Prostate gland (tissue), 2 donors: ENCODE results near the gene CHMP5. TPM values are rescaled to one million over a fixed set of nuclear protein-coding genes. Genes with fewer than 3 reads are reported as not detected.

Source experiments
- DNase-seq: peaks from one replicate; pipeline ENCODE4 v3.0.0-alpha.2; 2019; ENCODE audit warnings: low spot score
- H3K27ac ChIP-seq, 2 donors: fragments of 200-600 bp; sonication (generic); 2 replicates each; pipeline ENCODE4 v1.5.1; 2017 to 2019
- H3K27me3 ChIP-seq: fragments of 200-600 bp; sonication (generic); replicated peaks from 2 replicates; pipeline ENCODE4 v1.5.1; 2019; ENCODE audit not compliant: insufficient read depth
- H3K36me3 ChIP-seq, 2 donors: fragments of 200-600 bp; sonication (generic); 1 replicate in 1 of 2; 2 replicates in 1 of 2; pipeline versions ENCODE4 v1.5.1 to v1.8.1; 2017 to 2019
- H3K4me1 ChIP-seq: fragments of 200-600 bp; sonication (generic); replicated peaks from 2 replicates; pipeline ENCODE4 v1.5.1; 2019
- H3K4me3 ChIP-seq, 2 donors: fragments of 200-600 bp; sonication (generic); 2 replicates each; pipeline ENCODE4 v1.5.1; 2017 to 2019
- H3K9me3 ChIP-seq: fragments of 200-600 bp; sonication (generic); 2 replicates; pipeline ENCODE4 v1.5.1; 2017
- CTCF ChIP-seq, 4 experiments: fragments of 200-600 bp in 2 of 4; fragments of 450-650 bp in 2 of 4; sonication (generic) in 2 of 4; IDR thresholded peaks; 1 replicate in 3 of 4; 2 replicates in 1 of 4; pipeline ENCODE4 v1.5.1; 2016 to 2019; ENCODE audit warnings: antibody characterized with exemption in 4 of 4, mild to moderate bottlenecking in 2 of 4, moderate library complexity in 2 of 4
- POLR2A ChIP-seq: fragments of 450-650 bp; IDR thresholded peaks from one replicate; pipeline ENCODE4 v1.6.1; 2016; ENCODE audit warnings: antibody characterized with exemption, mild to moderate bottlenecking
- POLR2AphosphoS5 ChIP-seq: sonication (generic); formaldehyde crosslinking; IDR thresholded peaks from one replicate; pipeline ENCODE4 v1.6.1; 2017; ENCODE audit warnings: antibody characterized with exemption
- WGBS: methylation state at CpG from one replicate; pipeline ENCODE4 v1.1.5; 2018; 5-methylcytosine and 5-hydroxymethylcytosine counted together
- intact Hi-C: fragments of 100-400 bp; cut with DNase I; formaldehyde crosslinking; loops from one replicate; pipeline ENCODE4 v1.14.2; 2022
- total RNA-seq, 2 donors: library from RNA; depleted of rRNA; stranded (reverse); fragments of >200 nt; gene quantifications; one replicate each; pipeline ENCODE4 v1.1.0, GENCODE V29; 2016

The CHMP5 gene
- total RNA-seq, 2 donors from 2014 or later = 48.8 to 84.2 TPM

- no peak for DNase-seq
- WGBS = 100% methylated on average over 3 of the region's 3 CpGs
- intact Hi-C loops = no loop called here
- H3K27ac ChIP-seq = no peak overlapping the region
- no peaks in the 10 kb centered on the region for H3K9me3 ChIP-seq
- no peaks in the 10 kb centered on the region for H3K4me1 ChIP-seq
- no peaks in the 10 kb centered on the region for H3K36me3 ChIP-seq
- no peak overlapping the region for H3K4me3 ChIP-seq
- H3K27me3 ChIP-seq = no peaks in the 10 kb centered on the region
- TF ChIP-seq CTCF (IDR thresholded peaks at IDR 0.05) = no peak
- TF ChIP-seq POLR2AphosphoS5 = no peak
Measured at GRCh38 chr9:33248606-33249005, 16.2 kb upstream of the CHMP5 start.

DNA sequence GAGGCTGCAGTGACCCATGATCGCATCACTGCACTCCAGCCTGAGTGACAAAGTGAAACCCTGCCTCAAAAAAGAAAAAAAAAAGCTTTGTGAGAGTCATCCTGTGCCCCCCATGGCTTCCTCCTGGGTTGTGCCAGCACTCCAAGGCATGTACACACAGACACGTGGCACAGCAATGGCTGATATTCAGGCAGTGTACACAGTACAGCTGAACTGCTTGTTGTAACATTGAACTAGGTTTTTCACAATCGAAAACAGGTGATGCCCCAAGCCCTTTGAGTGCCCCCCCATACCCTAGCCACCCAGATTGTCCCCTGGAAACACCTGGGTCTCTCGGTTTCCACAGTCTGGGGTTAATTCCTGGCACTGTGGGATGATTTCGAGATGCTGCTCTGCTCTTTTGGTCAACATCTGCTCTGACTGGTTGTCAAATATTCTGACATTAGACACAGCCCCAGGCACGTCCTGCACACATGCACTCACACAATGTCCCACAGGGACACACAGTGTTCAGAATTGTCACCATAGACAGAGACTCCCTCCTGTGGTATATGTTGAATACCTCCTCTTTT is 15.7 kb upstream of the CHMP5 start:
- no peaks in the 10 kb centered on the region for H3K36me3 ChIP-seq
- 76% methylated on average over 6 of the region's 6 CpGs for WGBS

DNA sequence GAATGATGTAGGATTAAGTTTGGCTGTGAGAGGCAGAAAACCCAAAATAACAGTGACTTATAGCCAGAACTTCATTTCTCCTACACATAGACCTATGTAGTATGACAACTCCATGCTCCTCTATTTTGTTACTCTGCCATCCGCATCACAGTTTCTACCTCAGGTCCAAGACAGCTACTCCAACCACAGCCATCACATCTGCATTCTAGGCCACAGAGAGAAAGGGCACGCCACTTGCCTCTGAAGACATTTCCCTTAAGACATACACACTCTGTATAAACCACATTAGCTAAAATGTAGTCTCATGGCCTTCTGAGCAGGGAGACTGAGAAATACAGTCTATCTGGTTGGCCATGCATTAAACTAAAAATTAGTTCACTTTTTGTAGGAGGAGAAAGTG is 14.9 kb upstream of the CHMP5 start:
- 98% methylated on average over 2 of the region's 2 CpGs for WGBS
- Histone ChIP-seq H3K4me1 (no peaks in the 10 kb centered on the region), H3K36me3 (peaks cover 0 to 7% of the 10 kb centered on the region in 2 donors), H3K4me3 (no peak overlapping the region), H3K27ac (no peak overlapping the region), H3K27me3 (no peaks in the 10 kb centered on the region), H3K9me3 (no peaks in the 10 kb centered on the region)
- no peak for TF ChIP-seq POLR2AphosphoS5
- no peak for TF ChIP-seq CTCF (IDR thresholded peaks at IDR 0.05)
- TF ChIP-seq POLR2A = no peak
- intact Hi-C loops = no loop called here
- DNase-seq = no peak

More for the DNA sequence above, 15.7 kb upstream of the CHMP5 start:
- TF ChIP-seq POLR2A = no peak
- TF ChIP-seq CTCF (IDR thresholded peaks at IDR 0.05) = no peak
- no peak for TF ChIP-seq POLR2AphosphoS5
- no peaks in the 10 kb centered on the region for H3K9me3 ChIP-seq
- H3K27ac ChIP-seq = no peak overlapping the region
- H3K4me1 ChIP-seq = no peaks in the 10 kb centered on the region
- no peak overlapping the region for H3K4me3 ChIP-seq
- no peaks in the 10 kb centered on the region for H3K27me3 ChIP-seq
- no peak for DNase-seq
- intact Hi-C loops = no loop called here

DNA sequence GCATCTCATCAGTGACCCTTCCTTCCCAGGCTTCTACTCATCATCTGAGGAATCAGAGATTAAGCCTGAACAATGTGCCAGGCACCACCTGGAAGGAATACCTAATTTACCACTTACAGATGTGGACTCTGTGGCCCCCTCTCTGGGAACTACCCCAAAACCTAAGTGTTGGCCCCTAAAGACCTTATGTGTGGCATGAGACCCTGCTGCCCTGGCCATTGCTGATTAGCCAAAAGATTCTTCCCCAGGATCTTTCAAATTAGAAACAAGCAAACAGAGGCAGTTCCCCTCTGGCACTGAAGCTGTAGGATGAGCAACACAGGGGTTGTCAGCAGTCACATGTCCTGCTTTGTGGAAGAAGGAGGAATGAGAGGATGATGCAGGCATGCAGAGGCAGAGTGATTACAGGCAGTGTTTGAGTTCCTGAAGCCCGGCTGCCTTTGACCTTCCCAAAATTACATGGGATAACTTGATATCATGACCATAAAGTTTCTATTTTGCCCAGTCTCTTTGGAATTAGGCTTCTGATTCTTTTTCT is 14.3 kb upstream of the CHMP5 start:
- intact Hi-C loops = no loop called here
- Histone ChIP-seq H3K4me1 (no peaks in the 10 kb centered on the region), H3K36me3 (peaks cover 0 to 13% of the 10 kb centered on the region in 2 donors), H3K27ac (no peak overlapping the region), H3K9me3 (no peaks in the 10 kb centered on the region), H3K4me3 (no peak overlapping the region), H3K27me3 (no peaks in the 10 kb centered on the region)
- 67% methylated on average over 1 of the region's 1 CpG for WGBS
- DNase-seq = no peak
- TF ChIP-seq CTCF (IDR thresholded peaks at IDR 0.05) (no peak), POLR2AphosphoS5 (no peak), POLR2A (no peak)

- Histone ChIP-seq H3K4me1 (no peaks in the 10 kb centered on the region), H3K27me3 (no peaks in the 10 kb centered on the region), H3K27ac (no peak overlapping the region), H3K9me3 (no peaks in the 10 kb centered on the region), H3K4me3 (no peak overlapping the region), H3K36me3 (peaks cover 12 to 13% of the 10 kb centered on the region in 2 donors)
- intact Hi-C loops = no loop called here
- no peak for TF ChIP-seq POLR2A
- TF ChIP-seq POLR2AphosphoS5 = no peak
- 96% methylated on average over 4 of the region's 4 CpGs for WGBS
- DNase-seq = no peak
Measured at GRCh38 chr9:33254211-33254610, 10.6 kb upstream of the CHMP5 start.
